NB4 (cell line): Measurements from ENCODE around the gene ZNF831.

ENCODE experiments used
- CTCF ChIP-seq: IDR thresholded peaks from one replicate; pipeline ENCODE4 v1.5.1; 2012; ENCODE audit warnings: low read depth, low read length
- POLR2A ChIP-seq: IDR thresholded peaks from 2 replicates; pipeline ENCODE4 v1.6.1; 2011; ENCODE audit warnings: mild to moderate bottlenecking; ENCODE audit not compliant: insufficient read length; ENCODE audit errors: extremely low read depth

GRCh38 chr20:59255256-59255655 lies 91.6 kb downstream of the ZNF831 start:
- TF ChIP-seq CTCF = no peak
- TF ChIP-seq POLR2A = no peak
